ENCODE measurements around the gene PRPH2.

DNA sequence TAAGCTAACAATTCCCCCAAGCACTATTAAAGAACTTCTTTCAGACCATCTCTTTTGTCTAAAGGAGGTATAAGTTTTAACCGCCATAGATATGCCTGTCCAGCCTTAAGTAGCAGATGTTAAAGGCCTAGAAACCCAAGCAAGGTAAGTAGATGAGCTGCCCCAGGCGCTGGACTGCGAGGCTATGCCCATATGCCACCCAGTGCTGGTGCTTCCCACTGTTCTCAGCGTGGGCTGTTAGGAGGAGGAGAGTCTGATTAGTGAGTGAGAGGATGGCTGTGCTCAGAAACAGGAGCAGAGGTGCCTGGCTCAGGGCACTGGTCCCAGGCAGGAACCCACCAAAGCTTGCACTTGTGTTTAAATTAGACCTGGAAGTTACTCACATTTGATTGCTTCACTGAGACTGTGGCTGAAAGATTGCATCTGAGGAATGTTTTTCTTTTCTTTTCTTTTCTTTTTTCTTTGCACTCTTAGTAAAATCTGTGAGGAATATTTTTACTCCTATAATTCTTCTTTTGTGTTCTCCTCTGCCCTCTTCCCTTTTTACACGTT lies 32.2 kb downstream of the PRPH2 start:
- no peak for TF ChIP-seq POLR2A (IDR thresholded peaks at IDR 0.05)
- TF ChIP-seq, protein P1, sequence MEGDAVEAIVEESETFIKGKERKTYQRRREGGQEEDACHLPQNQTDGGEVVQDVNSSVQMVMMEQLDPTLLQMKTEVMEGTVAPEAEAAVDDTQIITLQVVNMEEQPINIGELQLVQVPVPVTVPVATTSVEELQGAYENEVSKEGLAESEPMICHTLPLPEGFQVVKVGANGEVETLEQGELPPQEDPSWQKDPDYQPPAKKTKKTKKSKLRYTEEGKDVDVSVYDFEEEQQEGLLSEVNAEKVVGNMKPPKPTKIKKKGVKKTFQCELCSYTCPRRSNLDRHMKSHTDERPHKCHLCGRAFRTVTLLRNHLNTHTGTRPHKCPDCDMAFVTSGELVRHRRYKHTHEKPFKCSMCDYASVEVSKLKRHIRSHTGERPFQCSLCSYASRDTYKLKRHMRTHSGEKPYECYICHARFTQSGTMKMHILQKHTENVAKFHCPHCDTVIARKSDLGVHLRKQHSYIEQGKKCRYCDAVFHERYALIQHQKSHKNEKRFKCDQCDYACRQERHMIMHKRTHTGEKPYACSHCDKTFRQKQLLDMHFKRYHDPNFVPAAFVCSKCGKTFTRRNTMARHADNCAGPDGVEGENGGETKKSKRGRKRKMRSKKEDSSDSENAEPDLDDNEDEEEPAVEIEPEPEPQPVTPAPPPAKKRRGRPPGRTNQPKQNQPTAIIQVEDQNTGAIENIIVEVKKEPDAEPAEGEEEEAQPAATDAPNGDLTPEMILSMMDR (IDR thresholded peaks at IDR 0.05) = no peak
